Amygdala (tissue), 56 donors: Measurements from ENCODE around the gene CD82.
A peak's percentile ranks its signal among the peaks of the same experiment; 100 is the strongest.
"Not testable (repeated sequence)": the region's sequence is repeated elsewhere in the genome, so short reads cannot be mapped to it uniquely, and the experiment has no call there.

Source experiments
- DNase-seq, 56 donors: peaks; one replicate each; lab custom pipeline; 2025; lab: John Stamatoyannopoulos, UW

Gene CD82

GRCh38 chr11:44627165-44627789, 61.8 kb downstream of the CD82 start:
- no peak for DNase-seq

DNA sequence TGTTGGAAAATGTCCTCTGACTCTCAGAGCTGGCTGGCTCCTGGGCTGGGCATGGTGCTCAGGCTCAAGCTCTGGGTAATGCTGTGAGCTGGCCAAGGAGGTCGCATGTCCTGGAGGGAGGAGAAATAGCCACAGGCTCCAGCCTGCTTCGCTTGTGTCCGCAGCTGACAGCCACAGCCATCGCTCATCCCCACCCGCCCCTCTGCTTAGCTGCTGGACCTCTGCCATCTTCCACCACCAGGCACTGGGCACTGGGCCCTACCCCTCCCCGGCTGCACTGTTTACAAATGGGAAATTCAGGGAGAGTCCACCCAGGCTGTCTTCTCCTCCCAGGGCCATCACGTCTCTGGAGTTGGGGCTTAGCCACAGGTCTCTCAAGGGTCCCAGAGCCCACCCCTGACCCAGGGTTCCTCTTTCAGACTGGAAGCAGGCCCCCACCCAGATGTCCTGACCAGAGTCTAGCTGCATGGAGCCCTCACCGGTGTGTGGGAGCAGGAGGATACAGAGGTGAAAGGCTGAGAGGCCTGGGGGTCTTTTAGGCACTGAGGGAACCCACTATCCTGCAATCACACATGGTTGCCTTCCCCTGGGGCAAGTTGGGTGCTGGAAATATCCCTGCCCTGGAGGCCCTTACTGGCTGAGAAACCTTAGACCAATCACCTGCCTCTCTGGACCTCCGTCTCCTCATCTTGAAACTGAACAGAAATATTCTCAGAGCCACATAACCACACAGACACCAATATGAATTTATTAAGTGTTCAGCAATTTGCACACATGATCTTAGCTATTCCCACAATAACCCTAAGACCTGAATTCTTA, 62.7 kb downstream of the CD82 start:
- DNase-seq, result peak; percentile 47 to 97 (median 89)

GRCh38 chr11:44628730-44629700, 63.6 kb downstream of the CD82 start:
- no peak for DNase-seq

GRCh38 chr11:44629732-44630345, 64.4 kb downstream of the CD82 start:
- DNase-seq, result peak in 8 of 56 donors; percentile 30 to 70 (median 52)

GRCh38 chr11:44630511-44631210, 65.2 kb downstream of the CD82 start:
- no peak for DNase-seq

- DNase-seq, result no peak
Measured at GRCh38 chr11:44631831-44632230, 66.4 kb downstream of the CD82 start.

GRCh38 chr11:44632466-44633123, 67.1 kb downstream of the CD82 start:
- peak in 7 of 56 donors; percentile 29 to 54 (median 33) for DNase-seq

- DNase-seq, result no peak
Measured at GRCh38 chr11:44633641-44634040, 68.2 kb downstream of the CD82 start.

GRCh38 chr11:44634401-44635281, 69.2 kb downstream of the CD82 start:
- peak in 47 of 56 donors; percentile 24 to 99 (median 72) for DNase-seq

- no peak for DNase-seq
Measured at GRCh38 chr11:44637487-44637886, 72.0 kb downstream of the CD82 start.

DNA sequence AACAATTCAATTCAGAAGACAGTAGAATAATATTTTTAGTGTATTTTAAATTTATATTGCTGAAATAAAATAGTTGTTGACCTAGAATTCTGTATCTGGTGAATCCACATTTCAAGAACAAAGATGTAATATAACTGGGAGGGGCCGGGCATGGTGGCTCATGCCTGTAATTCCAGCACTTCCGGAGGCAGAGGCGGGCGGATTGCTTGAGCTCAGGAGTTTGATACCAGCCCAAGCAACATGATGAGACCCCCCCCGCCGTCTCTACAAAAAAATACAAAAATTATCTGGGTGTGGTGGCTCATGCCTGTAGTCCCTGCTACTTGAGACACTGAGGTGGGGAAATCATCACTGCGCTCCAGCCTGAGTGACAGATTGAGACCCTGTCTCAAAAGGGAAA, 72.6 kb downstream of the CD82 start:
- no peak for DNase-seq

DNA sequence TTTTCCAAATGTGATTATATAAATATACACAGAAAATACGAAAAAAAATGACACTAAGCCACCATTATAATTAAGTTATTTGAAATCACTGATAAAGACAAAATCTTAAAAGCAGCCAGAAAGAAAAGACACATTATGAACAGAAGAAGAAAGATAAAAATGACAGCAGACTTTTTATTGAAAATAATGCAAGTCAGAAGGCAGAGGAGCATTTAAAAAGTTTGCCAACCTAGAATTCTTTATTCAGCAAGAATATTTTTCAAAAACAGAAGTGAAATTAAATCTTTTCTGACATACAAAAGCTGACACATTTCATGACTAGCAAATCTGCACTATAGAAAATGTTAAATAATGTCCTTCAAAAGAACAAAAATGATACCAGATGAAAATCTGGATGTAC, 77.8 kb downstream of the CD82 start:
- no peak for DNase-seq

- no peak for DNase-seq
Measured at GRCh38 chr11:44645827-44646226, 80.4 kb downstream of the CD82 start.

DNA sequence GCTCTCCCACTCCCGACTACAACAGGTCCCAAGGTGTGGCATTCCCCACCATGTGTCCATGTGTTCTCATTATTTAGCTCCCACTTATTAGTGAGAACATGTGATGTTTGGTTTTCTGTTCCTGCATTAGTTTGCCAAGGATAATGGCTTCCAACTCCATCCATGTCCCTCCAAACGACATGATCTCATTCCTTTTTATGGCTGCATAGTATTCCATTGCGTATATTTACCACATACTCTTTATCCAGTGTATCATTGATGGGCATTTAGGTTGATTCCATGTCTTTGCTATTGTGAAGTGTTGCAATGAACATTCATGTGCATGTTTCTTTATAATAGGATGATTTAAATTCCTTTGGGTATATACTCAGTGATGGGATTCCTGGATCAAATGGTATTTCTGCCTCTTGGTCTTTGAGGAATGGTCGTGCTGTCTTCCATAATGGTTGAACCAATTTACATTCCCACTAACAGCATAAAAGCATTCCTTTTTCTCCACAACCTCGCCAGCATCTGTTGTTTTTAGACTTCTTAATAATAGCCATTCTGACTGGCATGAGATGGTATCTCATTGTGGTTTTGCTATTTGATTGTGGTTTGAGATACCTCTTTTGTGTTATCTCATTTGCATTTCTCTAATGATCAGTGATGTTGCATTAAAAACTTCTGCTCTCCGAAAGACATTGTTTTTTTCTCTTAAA, 81.9 kb downstream of the CD82 start:
- not testable (repeated sequence) for DNase-seq

GRCh38 chr11:44648109-44648508, 82.6 kb downstream of the CD82 start:
- no peak for DNase-seq

GRCh38 chr11:44651535-44652155, 86.2 kb downstream of the CD82 start:
- no peak for DNase-seq
